Hepatocyte (in vitro differentiated cells): ENCODE measurements around the gene MYOD1.

Source experiments
- EZH2 ChIP-seq: fragments of 200-600 bp; sonication (generic); IDR thresholded peaks from 2 replicates; pipeline ENCODE4 v1.6.1; 2016; ENCODE audit warnings: antibody characterized with exemption, mild to moderate bottlenecking, borderline replicate concordance
- EZH2phosphoT487 ChIP-seq: fragments of 200-600 bp; sonication (generic); IDR thresholded peaks from one replicate; pipeline ENCODE4 v1.6.1; 2018; ENCODE audit warnings: antibody characterized with exemption, mild to moderate bottlenecking, low read depth, moderate library complexity; ENCODE audit not compliant: unreplicated experiment, severe bottlenecking
- TF ChIP-seq, protein P1 (sequence below): fragments of 200-600 bp; sonication (generic); IDR thresholded peaks from 2 replicates; pipeline ENCODE4 v1.5.1; 2016; ENCODE audit warnings: antibody characterized with exemption, mild to moderate bottlenecking; ENCODE audit not compliant: poor library complexity

- TF ChIP-seq EZH2 (no peak), EZH2phosphoT487 (no peak)
- TF ChIP-seq, protein P1, sequence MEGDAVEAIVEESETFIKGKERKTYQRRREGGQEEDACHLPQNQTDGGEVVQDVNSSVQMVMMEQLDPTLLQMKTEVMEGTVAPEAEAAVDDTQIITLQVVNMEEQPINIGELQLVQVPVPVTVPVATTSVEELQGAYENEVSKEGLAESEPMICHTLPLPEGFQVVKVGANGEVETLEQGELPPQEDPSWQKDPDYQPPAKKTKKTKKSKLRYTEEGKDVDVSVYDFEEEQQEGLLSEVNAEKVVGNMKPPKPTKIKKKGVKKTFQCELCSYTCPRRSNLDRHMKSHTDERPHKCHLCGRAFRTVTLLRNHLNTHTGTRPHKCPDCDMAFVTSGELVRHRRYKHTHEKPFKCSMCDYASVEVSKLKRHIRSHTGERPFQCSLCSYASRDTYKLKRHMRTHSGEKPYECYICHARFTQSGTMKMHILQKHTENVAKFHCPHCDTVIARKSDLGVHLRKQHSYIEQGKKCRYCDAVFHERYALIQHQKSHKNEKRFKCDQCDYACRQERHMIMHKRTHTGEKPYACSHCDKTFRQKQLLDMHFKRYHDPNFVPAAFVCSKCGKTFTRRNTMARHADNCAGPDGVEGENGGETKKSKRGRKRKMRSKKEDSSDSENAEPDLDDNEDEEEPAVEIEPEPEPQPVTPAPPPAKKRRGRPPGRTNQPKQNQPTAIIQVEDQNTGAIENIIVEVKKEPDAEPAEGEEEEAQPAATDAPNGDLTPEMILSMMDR = no peak
Measured at GRCh38 chr11:17763244-17763643, 43.9 kb downstream of the MYOD1 start.
